BLaER1 treated with 17β-estradiol and CSF1 and Interleukin-3, amounts not matched to agents 10 nM and 100 nM (cell line): ENCODE results near the gene FLVCR2.
A peak's percentile ranks its signal among the peaks of the same experiment; 100 is the strongest.

Source experiments
- H3K27ac ChIP-seq, 11 experiments: shearing (Covaris generic); formaldehyde crosslinking; 2 replicates each; pipeline ENCODE4 v1.8.1; 2022
- H3K27me3 ChIP-seq, 11 experiments: shearing (Covaris generic); formaldehyde crosslinking; 2 replicates each; pipeline ENCODE4 v1.8.1; 2022
- H3K36me3 ChIP-seq, 11 experiments: shearing (Covaris generic); formaldehyde crosslinking; 2 replicates each; pipeline ENCODE4 v1.8.1; 2022
- H3K4me1 ChIP-seq, 10 experiments: shearing (Covaris generic); formaldehyde crosslinking; 2 replicates each; pipeline ENCODE4 v1.8.1; 2022
- H3K4me2 ChIP-seq, 11 experiments: shearing (Covaris generic); formaldehyde crosslinking; 2 replicates each; pipeline ENCODE4 v1.8.1; 2022
- H3K4me3 ChIP-seq, 10 experiments: shearing (Covaris generic); formaldehyde crosslinking; 2 replicates each; pipeline ENCODE4 v1.8.1; 2022
- H3K9ac ChIP-seq, 11 experiments: shearing (Covaris generic); formaldehyde crosslinking; 2 replicates each; pipeline ENCODE4 v1.8.1; 2022
- H3K9me3 ChIP-seq, 11 experiments: shearing (Covaris generic); formaldehyde crosslinking; replicated peaks in 1 of 11; 2 replicates each; pipeline ENCODE4 v1.8.1; 2022
- H4K20me1 ChIP-seq, 11 experiments: shearing (Covaris generic); formaldehyde crosslinking; 2 replicates each; pipeline ENCODE4 v1.8.1; 2022
- Cebpa-rat ChIP-seq, 11 experiments: shearing (Covaris generic); IDR thresholded peaks; 2 replicates each; pipeline ENCODE4 v1.8.1; 2022

Gene FLVCR2

GRCh38 chr14:75568791-75569190 is 9.6 kb upstream of the FLVCR2 start:
- H4K20me1 ChIP-seq, result no peaks in the 10 kb centered on the region
- peaks cover 5 to 15% (median 7%) of the 10 kb centered on the region in 10 experiments; a peak in 18 of 20 replicates for H3K4me1 ChIP-seq
- H3K4me2 ChIP-seq, result no peak overlapping the region
- no peak overlapping the region for H3K9ac ChIP-seq
- H3K27ac ChIP-seq, result no peak overlapping the region
- H3K36me3 ChIP-seq, result no peaks in the 10 kb centered on the region
- no peak overlapping the region for H3K4me3 ChIP-seq
- TF ChIP-seq Cebpa-rat (IDR thresholded peaks at IDR 0.05), result no peak
- no peaks in the 10 kb centered on the region for H3K27me3 ChIP-seq
- no peaks in the 10 kb centered on the region; a peak in 1 of 22 replicates for H3K9me3 ChIP-seq

- Histone ChIP-seq H3K9ac (no peak overlapping the region), H3K4me1 (peaks cover 0 to 14% (median 5%) of the 10 kb centered on the region in 10 experiments; a peak in 6 of 20 replicates), H3K36me3 (no peaks in the 10 kb centered on the region), H3K27me3 (no peaks in the 10 kb centered on the region), H3K4me2 (no peak overlapping the region), H4K20me1 (no peaks in the 10 kb centered on the region), H3K9me3 (peaks cover 0 to 8% (median 0%) of the 10 kb centered on the region in 11 experiments; a peak in 3 of 22 replicates), H3K27ac (no peak overlapping the region), H3K4me3 (no peak overlapping the region)
- no peak for TF ChIP-seq Cebpa-rat (IDR thresholded peaks at IDR 0.05)
These were observed 7.6 kb upstream of the FLVCR2 start for GRCh38 chr14:75570797-75571196.

- no peak overlapping the region for H3K4me3 ChIP-seq
- H3K27ac ChIP-seq, result no peak overlapping the region
- no peak overlapping the region for H3K4me2 ChIP-seq
These were observed 6.3 kb upstream of the FLVCR2 start for GRCh38 chr14:75572104-75572503.

GRCh38 chr14:75577090-75577489 is 1.3 kb upstream of the FLVCR2 start:
- Histone ChIP-seq H3K4me3 (no peak overlapping the region), H3K9ac (0 out of 22 replicates have a peak overlapping the region, but pooled peaks of 2 of the 11 experiments have one; percentile 41 to 51), H3K27me3 (no peaks in the 10 kb centered on the region), H3K27ac (peak overlapping the region in 1 of 11 experiments; percentile 34; a peak in 1 of 22 replicates), H3K4me2 (peak overlapping the region; percentile 5 to 100 (median 99); a peak in 17 of 22 replicates), H3K4me1 (peaks cover 28 to 38% (median 34%) of the 10 kb centered on the region in 10 experiments), H3K9me3 (peaks cover 0 to 8% (median 0%) of the 10 kb centered on the region in 11 experiments; a peak in 3 of 22 replicates), H3K36me3 (no peaks in the 10 kb centered on the region), H4K20me1 (peaks cover 0 to 4% (median 0%) of the 10 kb centered on the region in 11 experiments; a peak in 1 of 22 replicates)
- no peak for TF ChIP-seq Cebpa-rat (IDR thresholded peaks at IDR 0.05)

More at GRCh38 chr14:75572104-75572503, 6.3 kb upstream of the FLVCR2 start:
- no peak overlapping the region for H3K9ac ChIP-seq
- H3K9me3 ChIP-seq, result peaks cover 0 to 8% (median 0%) of the 10 kb centered on the region in 11 experiments; a peak in 3 of 22 replicates
- TF ChIP-seq Cebpa-rat (IDR thresholded peaks at IDR 0.05), result no peak
- peaks cover 6 to 19% (median 11%) of the 10 kb centered on the region in 10 experiments; a peak in 18 of 20 replicates for H3K4me1 ChIP-seq
- no peaks in the 10 kb centered on the region for H3K27me3 ChIP-seq
- H3K36me3 ChIP-seq, result no peaks in the 10 kb centered on the region
- no peaks in the 10 kb centered on the region for H4K20me1 ChIP-seq

GRCh38 chr14:75577729-75578101 is 705 bp upstream of the FLVCR2 start:
- peak overlapping the region in 7 of 11 experiments; percentile 0 to 56 (median 36); a peak in 9 of 22 replicates for H3K27ac ChIP-seq
- H3K4me3 ChIP-seq, result peak overlapping the region; percentile 52 to 77 (median 64)

GRCh38 chr14:75578786-75579337 is 442 bp downstream of the FLVCR2 start:
- Histone ChIP-seq H3K4me3 (peak overlapping the region; percentile 52 to 77 (median 64)), H4K20me1 (peaks cover 0 to 16% (median 0%) of the 10 kb centered on the region in 11 experiments; a peak in 2 of 22 replicates), H3K36me3 (no peaks in the 10 kb centered on the region), H3K27me3 (no peaks in the 10 kb centered on the region), H3K27ac (peak overlapping the region in 7 of 11 experiments; percentile 12 to 63 (median 41); a peak in 11 of 22 replicates), H3K4me2 (peak overlapping the region; percentile 97 to 100 (median 99)), H3K4me1 (peaks cover 28 to 49% (median 36%) of the 10 kb centered on the region in 10 experiments), H3K9me3 (peaks cover 0 to 8% (median 0%) of the 10 kb centered on the region in 11 experiments; a peak in 3 of 22 replicates), H3K9ac (peak overlapping the region; percentile 43 to 78 (median 71); a peak in 21 of 22 replicates)
- no peak for TF ChIP-seq Cebpa-rat (IDR thresholded peaks at IDR 0.05)

More at GRCh38 chr14:75577729-75578101, 705 bp upstream of the FLVCR2 start:
- peaks cover 0 to 8% (median 0%) of the 10 kb centered on the region in 11 experiments; a peak in 3 of 22 replicates for H3K9me3 ChIP-seq
- H3K27me3 ChIP-seq, result no peaks in the 10 kb centered on the region
- H3K9ac ChIP-seq, result peak overlapping the region; percentile 3 to 70 (median 51); a peak in 19 of 22 replicates
- peaks cover 0 to 8% (median 0%) of the 10 kb centered on the region in 11 experiments; a peak in 2 of 22 replicates for H4K20me1 ChIP-seq
- peak overlapping the region; percentile 90 to 100 (median 99) for H3K4me2 ChIP-seq
- peaks cover 28 to 42% (median 36%) of the 10 kb centered on the region in 10 experiments for H3K4me1 ChIP-seq
- no peak for TF ChIP-seq Cebpa-rat (IDR thresholded peaks at IDR 0.05)
- no peaks in the 10 kb centered on the region for H3K36me3 ChIP-seq

- peaks cover 0 to 4% (median 0%) of the 10 kb centered on the region in 11 experiments; a peak in 3 of 22 replicates for H3K9me3 ChIP-seq
- H3K9ac ChIP-seq, result peak overlapping the region in 6 of 11 experiments; percentile 70 to 78 (median 73); a peak in 7 of 22 replicates
- H3K36me3 ChIP-seq, result no peaks in the 10 kb centered on the region
- peak overlapping the region in 1 of 11 experiments; percentile 41; a peak in 2 of 22 replicates for H3K27ac ChIP-seq
- H3K4me3 ChIP-seq, result peak overlapping the region in 9 of 10 experiments; percentile 52 to 77 (median 64); a peak in 14 of 20 replicates
- no peaks in the 10 kb centered on the region for H3K27me3 ChIP-seq
- H3K4me2 ChIP-seq, result peak overlapping the region; percentile 97 to 100 (median 99)
- peaks cover 0 to 21% (median 0%) of the 10 kb centered on the region in 11 experiments; a peak in 2 of 22 replicates for H4K20me1 ChIP-seq
- no peak for TF ChIP-seq Cebpa-rat (IDR thresholded peaks at IDR 0.05)
- peaks cover 26 to 49% (median 34%) of the 10 kb centered on the region in 10 experiments for H3K4me1 ChIP-seq
These were observed 981 bp downstream of the FLVCR2 start for GRCh38 chr14:75579338-75579864.

- Histone ChIP-seq H3K36me3 (no peaks in the 10 kb centered on the region), H3K9ac (peak overlapping the region in 2 of 11 experiments; percentile 71 to 75; a peak in 4 of 22 replicates), H3K4me2 (peak overlapping the region; percentile 97 to 100 (median 99); a peak in 18 of 22 replicates), H3K4me3 (peak overlapping the region in 3 of 10 experiments; percentile 52 to 69 (median 64); a peak in 6 of 20 replicates), H3K4me1 (peaks cover 24 to 49% (median 32%) of the 10 kb centered on the region in 10 experiments), H3K27ac (peak overlapping the region in 1 of 11 experiments; percentile 9; a peak in 1 of 22 replicates), H4K20me1 (peaks cover 0 to 26% (median 0%) of the 10 kb centered on the region in 11 experiments; a peak in 3 of 22 replicates), H3K9me3 (no peaks in the 10 kb centered on the region; a peak in 1 of 22 replicates), H3K27me3 (no peaks in the 10 kb centered on the region)
- TF ChIP-seq Cebpa-rat (IDR thresholded peaks at IDR 0.05), result no peak
These were observed 1.5 kb downstream of the FLVCR2 start for GRCh38 chr14:75579882-75580281.
